GM10847 (cell line): ENCODE data around the gene METTL22.

Source experiments
- POLR2A ChIP-seq: IDR thresholded peaks from 2 replicates; pipeline ENCODE4 v1.6.1; 2011; ENCODE audit not compliant: insufficient read length; ENCODE audit errors: extremely low read depth

METTL22 gene

DNA sequence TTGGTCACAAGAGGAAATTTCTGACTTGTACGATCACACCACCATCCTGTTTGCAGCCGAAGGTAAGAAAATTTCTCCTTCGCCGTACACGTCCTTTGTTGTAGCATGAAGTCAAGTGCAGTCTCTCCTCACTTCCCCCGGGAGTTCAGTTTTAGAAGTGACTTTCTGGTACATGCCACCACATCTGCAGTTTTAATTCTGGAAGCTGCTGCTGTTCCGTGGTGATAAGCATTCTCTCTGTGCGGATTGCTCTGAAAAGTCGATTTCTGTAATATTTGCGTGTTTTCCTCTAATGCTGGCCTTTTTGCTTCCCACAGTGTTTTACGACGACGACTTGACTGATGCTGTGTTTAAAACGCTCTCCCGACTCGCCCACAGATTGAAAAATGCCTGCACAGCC lies 20.6 kb downstream of the METTL22 start:
- no peak for TF ChIP-seq POLR2A

GRCh38 chr16:8644211-8645140 lies 23.0 kb downstream of the METTL22 start:
- TF ChIP-seq POLR2A = no peak

GRCh38 chr16:8645141-8645521 lies 23.6 kb downstream of the METTL22 start:
- TF ChIP-seq POLR2A = no peak

DNA sequence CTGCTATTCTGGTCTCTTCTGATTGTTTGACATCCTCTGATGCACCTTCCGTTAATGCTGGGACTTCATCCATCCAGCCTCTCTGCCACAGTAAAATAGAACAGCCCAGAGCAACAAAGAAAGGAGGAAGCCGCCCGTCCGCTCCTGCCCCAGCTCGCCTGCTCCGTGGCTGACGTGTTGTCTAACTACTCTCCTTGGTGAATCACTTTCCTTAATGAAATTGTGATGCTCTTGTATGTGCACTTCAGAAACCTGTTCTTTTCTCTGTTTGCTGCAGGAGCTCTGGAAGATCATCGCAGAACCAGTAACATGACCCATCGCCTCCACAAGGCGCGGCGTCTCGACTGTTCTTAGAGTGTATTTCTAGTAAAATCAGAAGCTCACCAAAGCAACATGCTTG lies 24.3 kb downstream of the METTL22 start:
- TF ChIP-seq POLR2A = no peak

GRCh38 chr16:8646326-8647053 lies 25.0 kb downstream of the METTL22 start:
- TF ChIP-seq POLR2A = no peak

GRCh38 chr16:8647721-8648318 lies 26.3 kb downstream of the METTL22 start:
- no peak for TF ChIP-seq POLR2A

DNA sequence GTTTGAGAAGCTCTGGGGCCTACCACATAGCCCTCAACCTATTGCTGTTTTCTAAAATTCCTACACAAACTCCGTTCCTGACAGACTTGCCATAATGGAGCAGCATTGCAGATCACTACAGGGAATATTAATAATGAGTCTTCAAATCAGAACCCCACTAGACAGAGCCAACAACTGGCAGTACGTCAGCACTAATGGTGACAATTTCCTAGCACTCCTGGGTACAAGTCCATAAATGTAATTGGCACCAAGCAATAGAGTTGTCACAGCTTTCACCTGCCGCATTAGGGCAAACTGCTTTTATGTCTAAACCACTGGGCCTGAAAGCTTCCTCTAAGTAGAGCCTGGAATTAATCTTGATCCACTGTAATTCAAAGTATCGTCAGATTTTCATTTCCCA lies 27.4 kb downstream of the METTL22 start:
- no peak for TF ChIP-seq POLR2A

DNA sequence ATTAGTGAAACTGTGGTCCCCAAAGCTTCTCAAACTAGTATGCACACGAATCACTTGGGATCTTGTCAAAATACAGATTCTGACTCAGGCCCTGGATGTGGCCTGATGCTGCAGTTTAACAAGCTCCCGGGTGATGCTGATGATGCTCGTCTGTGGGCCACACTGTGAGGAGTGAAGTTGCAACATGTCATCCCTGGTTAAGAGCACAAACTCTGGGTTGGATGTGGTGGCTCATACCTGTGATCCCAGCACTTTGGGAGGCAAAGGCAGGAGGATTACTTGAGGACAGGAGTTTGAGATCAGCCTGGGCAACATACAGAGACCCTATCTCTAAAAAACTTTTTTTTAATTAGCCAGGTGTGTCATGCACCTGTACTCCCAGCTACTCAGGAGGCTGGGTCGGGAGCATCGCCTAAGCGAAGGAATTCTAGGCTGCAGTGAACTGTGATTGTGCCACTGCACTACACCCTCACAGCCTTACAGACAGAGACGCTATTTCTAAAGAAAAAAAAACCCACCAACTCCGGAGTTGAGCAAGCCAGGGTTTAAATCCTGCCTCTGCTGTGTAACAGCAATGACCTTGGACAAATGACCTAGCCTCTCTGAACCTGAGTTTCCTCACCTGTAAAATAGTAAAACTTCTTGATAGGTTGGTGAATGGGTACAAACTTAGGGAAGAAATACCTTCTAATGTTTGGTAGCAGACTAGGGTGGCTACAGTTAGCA lies 28.5 kb downstream of the METTL22 start:
- TF ChIP-seq POLR2A = no peak

DNA sequence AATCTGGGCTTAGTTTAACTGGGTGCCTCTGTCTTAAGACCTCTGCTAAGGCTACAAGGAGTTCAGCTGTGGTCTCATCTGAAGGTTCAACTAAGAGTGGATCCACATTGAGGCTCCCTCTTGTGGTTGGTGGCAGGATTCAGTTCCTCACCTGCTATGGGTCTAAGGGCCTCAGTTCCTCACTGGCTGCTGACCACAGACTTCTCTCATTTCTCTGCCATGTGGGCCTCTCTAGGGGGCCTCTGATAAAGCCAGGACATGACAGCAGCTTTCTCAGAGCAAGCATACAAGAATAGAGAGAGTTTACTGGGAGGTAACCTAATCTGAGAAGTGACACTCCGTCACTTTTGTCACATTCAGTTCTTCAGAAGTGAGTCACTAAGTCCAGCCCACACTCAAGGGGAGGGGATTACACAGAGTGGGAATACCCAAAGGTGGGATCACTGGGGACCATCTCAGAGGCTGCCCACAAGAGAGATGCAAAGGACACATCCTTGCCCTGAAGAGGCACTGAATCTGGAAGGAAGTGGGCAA lies 33.8 kb downstream of the METTL22 start:
- TF ChIP-seq POLR2A = no peak

GRCh38 chr16:8656376-8656775 lies 34.9 kb downstream of the METTL22 start:
- no peak for TF ChIP-seq POLR2A

- no peak for TF ChIP-seq POLR2A
Measured at GRCh38 chr16:8660841-8661301, 39.4 kb downstream of the METTL22 start.

- TF ChIP-seq POLR2A = no peak
Measured at GRCh38 chr16:8661703-8662102, 40.2 kb downstream of the METTL22 start.

DNA sequence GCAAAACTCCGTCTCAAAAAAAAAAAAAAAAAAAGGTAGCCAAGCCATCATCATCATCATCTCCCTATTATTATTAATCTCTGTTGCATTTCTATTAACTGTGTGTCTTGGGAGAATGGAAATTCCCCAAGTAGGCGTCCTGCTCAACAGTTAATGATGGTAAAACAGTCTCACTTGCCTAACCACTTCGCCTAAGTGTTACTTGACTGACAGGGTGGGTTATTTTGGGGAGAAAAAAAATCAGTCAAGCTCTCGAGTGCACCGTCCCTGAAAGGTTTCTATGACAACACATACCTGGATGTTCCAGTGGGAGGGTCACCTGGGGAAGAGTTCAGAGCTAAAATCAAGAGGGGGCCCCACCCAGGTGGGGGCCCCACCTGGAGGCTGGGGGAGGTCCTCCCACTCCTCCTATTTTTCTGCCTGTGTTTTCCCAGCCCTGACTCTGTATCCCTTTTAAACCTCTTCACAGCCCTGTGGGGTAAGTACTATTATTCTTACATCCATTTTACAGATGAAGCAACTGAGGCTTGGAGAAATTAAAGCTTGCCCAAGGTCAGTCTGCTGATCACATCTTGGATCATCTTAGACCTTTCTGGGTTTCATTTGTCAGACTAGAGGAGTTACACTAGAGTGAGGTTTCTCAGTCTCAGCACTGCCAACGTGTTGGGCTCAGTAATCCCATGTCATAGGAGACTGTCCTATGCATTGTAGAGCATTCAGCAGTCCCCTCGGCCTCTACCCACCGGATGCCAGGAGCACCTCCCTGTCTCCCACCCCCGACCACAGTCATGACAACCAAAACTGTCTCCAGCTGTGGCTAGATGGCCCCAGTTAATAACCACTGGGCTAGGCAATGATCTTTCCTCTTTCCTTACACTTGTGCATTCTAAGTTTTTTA lies 41.9 kb downstream of the METTL22 start:
- TF ChIP-seq POLR2A = no peak

- TF ChIP-seq POLR2A = no peak
Measured at GRCh38 chr16:8665529-8665928, 44.0 kb downstream of the METTL22 start.
